HCT116 (cell line): ENCODE results near the gene RHBDD3. TPM values are rescaled to one million over a fixed set of nuclear protein-coding genes. Genes with fewer than 3 reads are reported as not detected.

Experiments
- ATAC-seq: fragments of 200-7000 bp; cut with Tn5 transposase; 2 replicates; pipeline ENCODE4 v1.9.1; 2020; ENCODE audit warnings: mild to moderate bottlenecking, moderate library complexity
- BruUV-seq: library from RNA; stranded (reverse); fragments of 400-500 nt; replicated peaks from 2 replicates; lab custom pipeline; 2021; lab: Mats Ljungman, UMichigan
- CTCF ChIA-PET: fragments of 300-600 bp; sonication (Branson Sonifier 250); formaldehyde crosslinking; loops from one replicate; lab custom pipeline; 2021; ENCODE audit warnings: antibody characterized with exemption; lab: Charles Lee
- POLR2A ChIA-PET: fragments of 300-600, 350-600 bp; sonication (Branson Sonifier 250); formaldehyde crosslinking; loops from one replicate; lab custom pipeline; 2021; ENCODE audit warnings: antibody characterized with exemption; lab: Charles Lee
- RAD21 ChIA-PET, 2 experiments: fragments of 300-600 bp; sonication (Branson Sonifier 250); formaldehyde crosslinking; loops; one replicate each; lab custom pipeline; 2023; ENCODE audit warnings: low total read pairs in 2 of 2; ENCODE audit not compliant: uncharacterized antibody in 2 of 2, unreplicated experiment in 2 of 2, low non-redundant PET in 1 of 2; lab: Charles Lee
- DNase-seq: peaks from one replicate; pipeline ENCODE4 v3.0.0-alpha.2; 2010; ENCODE audit warnings: low read depth, low spot score
- H2AFZ ChIP-seq: fragments of 200-600 bp; shearing (Covaris generic), sonication (generic); 2 replicates; pipeline ENCODE4 v1.6.1; 2017; ENCODE audit warnings: low read depth, mixed run types, mixed read lengths, antibody characterized with exemption, low read length; ENCODE audit not compliant: poor library complexity, severe bottlenecking
- H3K27ac ChIP-seq: 2 replicates; pipeline ENCODE4 v1.5.1; 2012; ENCODE audit warnings: low read depth, low read length
- H3K27me3 ChIP-seq: fragments of 200-600 bp; sonication (generic); 2 replicates; pipeline ENCODE4 v1.6.1; 2016; ENCODE audit warnings: mixed run types, low read length, mixed read lengths; ENCODE audit not compliant: insufficient read depth
- H3K36me3 ChIP-seq, 2 experiments: fragments of 200-500 bp in 1 of 2; fragments of 200-600 bp in 1 of 2; sonication (Bioruptor generic) in 1 of 2; sonication (generic) in 1 of 2; 2 replicates each; pipeline versions ENCODE4 v1.5.1 to v1.6.1; 2014 to 2016; ENCODE audit warnings: low read length in 2 of 2, inconsistent platforms in 1 of 2, mixed read lengths in 1 of 2, mixed run types in 1 of 2; ENCODE audit not compliant: insufficient read depth in 2 of 2, control insufficient read depth in 1 of 2
- H3K4me1 ChIP-seq, 2 experiments: fragments of 200-600 bp in 1 of 2; sonication (generic) in 1 of 2; 2 replicates each; pipeline versions ENCODE4 v1.5.1 to v1.6.1; 2012 to 2017; ENCODE audit warnings: low read length in 2 of 2, inconsistent platforms in 1 of 2, mild to moderate bottlenecking in 1 of 2, mixed read lengths in 1 of 2, mixed run types in 1 of 2, moderate library complexity in 1 of 2; ENCODE audit not compliant: insufficient read depth in 2 of 2, control insufficient read depth in 1 of 2
- H3K4me2 ChIP-seq: fragments of 200-600 bp; sonication (generic); 2 replicates; pipeline ENCODE4 v1.6.1; 2017; ENCODE audit warnings: mixed run types, low read length, mixed read lengths
- H3K4me3 ChIP-seq, 2 experiments: fragments of 200-600 bp in 1 of 2; sonication (generic) in 1 of 2; replicated peaks in 1 of 2; 2 replicates each; pipeline ENCODE4 v1.5.1; 2011 to 2016; ENCODE audit warnings: low read length in 2 of 2, control low read depth in 1 of 2, low read depth in 1 of 2, mild to moderate bottlenecking in 1 of 2, mixed read lengths in 1 of 2, mixed run types in 1 of 2
- H3K79me2 ChIP-seq: fragments of 200-600 bp; sonication (generic); 2 replicates; pipeline ENCODE4 v1.6.1; 2017; ENCODE audit warnings: mild to moderate bottlenecking, mixed run types, low read length, moderate library complexity, mixed read lengths; ENCODE audit not compliant: insufficient read depth
- H3K9ac ChIP-seq: fragments of 200-600 bp; sonication (generic); 2 replicates; pipeline ENCODE4 v1.6.1; 2016; ENCODE audit warnings: low read length, mixed read lengths
- H3K9me2 ChIP-seq: fragments of 200-600 bp; sonication (generic), shearing (Covaris generic); 2 replicates; pipeline ENCODE4 v1.6.1; 2017; ENCODE audit warnings: mixed run types, mild to moderate bottlenecking, moderate library complexity; ENCODE audit not compliant: insufficient read depth
- H3K9me3 ChIP-seq, 2 experiments: fragments of 200-500 bp in 1 of 2; fragments of 200-600 bp in 1 of 2; sonication (Bioruptor generic) in 1 of 2; sonication (generic) in 1 of 2; 2 replicates each; pipeline ENCODE4 v1.6.1; 2014 to 2017; ENCODE audit warnings: low read length in 2 of 2, mixed read lengths in 2 of 2, inconsistent platforms in 1 of 2, low read depth in 1 of 2, mild to moderate bottlenecking in 1 of 2, mixed run types in 1 of 2, moderate library complexity in 1 of 2; ENCODE audit not compliant: control insufficient read depth in 1 of 2, insufficient read depth in 1 of 2
- H4K20me1 ChIP-seq: fragments of 200-600 bp; sonication (generic), shearing (Covaris generic); 2 replicates; pipeline ENCODE4 v1.6.1; 2017; ENCODE audit warnings: mixed run types, mild to moderate bottlenecking, moderate library complexity; ENCODE audit not compliant: insufficient read depth
- CBX3 ChIP-seq: IDR thresholded peaks from 2 replicates; pipeline ENCODE4 v1.6.1; 2012; ENCODE audit warnings: low read depth
- CEBPB ChIP-seq: IDR thresholded peaks from 2 replicates; pipeline ENCODE4 v1.6.1; 2012; ENCODE audit warnings: low read depth
- EGR1 ChIP-seq: IDR thresholded peaks from 2 replicates; pipeline ENCODE4 v1.6.1; 2012; ENCODE audit warnings: low read depth
- ELF1 ChIP-seq: IDR thresholded peaks from 2 replicates; pipeline ENCODE4 v1.6.1; 2012; ENCODE audit warnings: low read depth, borderline replicate concordance
- EZH2 ChIP-seq: fragments of 200-600 bp; sonication (generic); IDR thresholded peaks from 2 replicates; pipeline ENCODE4 v1.6.1; 2017; ENCODE audit warnings: antibody characterized with exemption, mixed run types
- FOSL1 ChIP-seq: IDR thresholded peaks from 2 replicates; pipeline ENCODE4 v1.6.1; 2012; ENCODE audit warnings: low read depth
- JUND ChIP-seq: IDR thresholded peaks from 2 replicates; pipeline ENCODE4 v1.6.1; 2012
- POLR2A ChIP-seq: IDR thresholded peaks from 2 replicates; pipeline ENCODE4 v1.7.0; 2011; ENCODE audit warnings: borderline replicate concordance; ENCODE audit not compliant: insufficient read depth, insufficient read length; ENCODE audit errors: extremely low read depth
- POLR2AphosphoS5 ChIP-seq: IDR thresholded peaks from 2 replicates; pipeline ENCODE4 v1.6.1; 2011; ENCODE audit warnings: mild to moderate bottlenecking, low read depth, low read length, moderate library complexity
- RAD21 ChIP-seq: IDR thresholded peaks from 2 replicates; pipeline ENCODE4 v1.6.1; 2012; ENCODE audit warnings: low read depth, mild to moderate bottlenecking
- SIN3A ChIP-seq: IDR thresholded peaks from 2 replicates; pipeline ENCODE4 v1.6.1; 2012; ENCODE audit warnings: low read depth
- SRF ChIP-seq: IDR thresholded peaks from 2 replicates; pipeline ENCODE4 v1.6.1; 2012; ENCODE audit warnings: low read depth
- TCF7L2 ChIP-seq: IDR thresholded peaks from 2 replicates; pipeline ENCODE4 v1.7.0; 2011; ENCODE audit warnings: borderline replicate concordance, inconsistent platforms; ENCODE audit not compliant: insufficient read depth, insufficient read length; ENCODE audit errors: extremely low read depth
- YY1 ChIP-seq: IDR thresholded peaks from 2 replicates; pipeline ENCODE4 v1.6.1; 2011; ENCODE audit warnings: low read length, low read depth, moderate library complexity, mild to moderate bottlenecking; ENCODE audit not compliant: insufficient replicate concordance; ENCODE audit errors: extremely low read depth
- ZFX ChIP-seq: fragments of 450-650 bp; IDR thresholded peaks from 2 replicates; pipeline ENCODE4 v1.6.1; 2017
- ZNF274 ChIP-seq: fragments of 200-500 bp; sonication (Bioruptor generic); IDR thresholded peaks from 2 replicates; pipeline ENCODE4 v1.6.1; 2014; ENCODE audit warnings: mild to moderate bottlenecking, low read depth, low read length, inconsistent platforms
- intact Hi-C: fragments of 100-400 bp; cut with micrococcal nuclease; formaldehyde crosslinking; loops from 2 replicates; pipeline ENCODE4 v1.10.0; 2022
- total RNA-seq: library from RNA; stranded (reverse); gene quantifications from one replicate; pipeline ENCODE4 v1.2.1, GENCODE V29; 2021; ENCODE audit not compliant: unreplicated experiment
- TF ChIP-seq, protein P1 (sequence below): IDR thresholded peaks from 2 replicates; pipeline ENCODE4 v1.6.1; 2012
- TF ChIP-seq, protein P2 (sequence below): IDR thresholded peaks from 2 replicates; pipeline ENCODE4 v1.6.1; 2011; ENCODE audit warnings: mild to moderate bottlenecking, low read length, moderate library complexity; ENCODE audit not compliant: insufficient replicate concordance; ENCODE audit errors: extremely low read depth
- TF ChIP-seq, protein P3 (sequence below), 3 experiments: fragments of 200-600 bp in 1 of 3; sonication (generic) in 1 of 3; IDR thresholded peaks in 2 of 3; conservative IDR thresholded peaks in 1 of 3; 2 replicates each; pipeline ENCODE4 v1.5.1; 2012 to 2017; ENCODE audit warnings: low read depth in 2 of 3, low read length in 2 of 3, antibody characterized with exemption in 1 of 3, borderline replicate concordance in 1 of 3, control low read depth in 1 of 3, mild to moderate bottlenecking in 1 of 3, mixed read lengths in 1 of 3, mixed run types in 1 of 3, moderate library complexity in 1 of 3; ENCODE audit not compliant: insufficient read depth in 1 of 3

The RHBDD3 gene
- total RNA-seq, 1 experiment from 2014 or later = 30.2 TPM

DNA sequence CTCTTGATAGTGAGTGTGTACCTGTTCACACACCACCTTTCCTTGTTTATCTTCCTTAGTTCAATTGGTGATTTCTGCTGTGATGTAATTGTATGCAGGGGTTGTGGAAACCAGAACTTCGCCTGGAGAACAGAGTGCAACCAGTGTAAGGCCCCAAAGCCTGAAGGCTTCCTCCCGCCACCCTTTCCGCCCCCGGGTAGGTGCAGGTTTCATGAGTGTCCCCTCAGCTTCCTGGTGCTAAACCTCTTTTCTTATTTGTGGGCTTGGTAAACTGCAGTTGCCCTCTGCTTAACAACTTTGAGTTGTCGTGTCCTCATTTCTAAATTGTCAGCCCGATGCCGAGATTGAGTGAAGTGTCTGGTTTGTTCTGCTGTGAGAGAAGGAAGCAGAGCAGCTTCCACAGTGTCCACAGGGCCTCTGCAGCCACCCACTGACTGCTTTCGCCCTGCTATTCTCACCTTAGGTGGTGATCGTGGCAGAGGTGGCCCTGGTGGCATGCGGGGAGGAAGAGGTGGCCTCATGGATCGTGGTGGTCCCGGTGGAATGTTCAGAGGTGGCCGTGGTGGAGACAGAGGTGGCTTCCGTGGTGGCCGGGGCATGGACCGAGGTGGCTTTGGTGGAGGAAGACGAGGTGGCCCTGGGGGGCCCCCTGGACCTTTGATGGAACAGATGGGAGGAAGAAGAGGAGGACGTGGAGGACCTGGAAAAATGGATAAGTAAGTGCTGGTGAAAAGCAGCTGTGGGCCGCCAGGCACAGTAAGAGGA is 31.5 kb upstream of the RHBDD3 start:
- H3K9me3 ChIP-seq = no peaks in the 10 kb centered on the region
- H2AFZ ChIP-seq = no peak overlapping the region
- BruUV-seq = no TSS peak
- intact Hi-C loops = no loop called here
- no peak overlapping the region for H3K9ac ChIP-seq
- peaks cover 17% of the 10 kb centered on the region for H3K79me2 ChIP-seq
- ChIA-PET POLR2A (no interaction called here), CTCF (no interaction called here), RAD21 (no interaction called here)
- H3K36me3 ChIP-seq = peaks cover 46 to 52% of the 10 kb centered on the region in 2 experiments
- H3K27ac ChIP-seq = no peak overlapping the region
- H3K27me3 ChIP-seq = no peaks in the 10 kb centered on the region
- H4K20me1 ChIP-seq = peaks cover 15% of the 10 kb centered on the region; the same call in 1 of the 2 replicates
- H3K4me2 ChIP-seq = no peak overlapping the region
- no peak overlapping the region for H3K4me3 ChIP-seq
- TF ChIP-seq, protein P1, sequence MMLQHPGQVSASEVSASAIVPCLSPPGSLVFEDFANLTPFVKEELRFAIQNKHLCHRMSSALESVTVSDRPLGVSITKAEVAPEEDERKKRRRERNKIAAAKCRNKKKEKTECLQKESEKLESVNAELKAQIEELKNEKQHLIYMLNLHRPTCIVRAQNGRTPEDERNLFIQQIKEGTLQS = no peak
- TF ChIP-seq FOSL1 = no peak
- TF ChIP-seq ZFX = no peak
- TF ChIP-seq ELF1 = no peak
- TF ChIP-seq, protein P2, sequence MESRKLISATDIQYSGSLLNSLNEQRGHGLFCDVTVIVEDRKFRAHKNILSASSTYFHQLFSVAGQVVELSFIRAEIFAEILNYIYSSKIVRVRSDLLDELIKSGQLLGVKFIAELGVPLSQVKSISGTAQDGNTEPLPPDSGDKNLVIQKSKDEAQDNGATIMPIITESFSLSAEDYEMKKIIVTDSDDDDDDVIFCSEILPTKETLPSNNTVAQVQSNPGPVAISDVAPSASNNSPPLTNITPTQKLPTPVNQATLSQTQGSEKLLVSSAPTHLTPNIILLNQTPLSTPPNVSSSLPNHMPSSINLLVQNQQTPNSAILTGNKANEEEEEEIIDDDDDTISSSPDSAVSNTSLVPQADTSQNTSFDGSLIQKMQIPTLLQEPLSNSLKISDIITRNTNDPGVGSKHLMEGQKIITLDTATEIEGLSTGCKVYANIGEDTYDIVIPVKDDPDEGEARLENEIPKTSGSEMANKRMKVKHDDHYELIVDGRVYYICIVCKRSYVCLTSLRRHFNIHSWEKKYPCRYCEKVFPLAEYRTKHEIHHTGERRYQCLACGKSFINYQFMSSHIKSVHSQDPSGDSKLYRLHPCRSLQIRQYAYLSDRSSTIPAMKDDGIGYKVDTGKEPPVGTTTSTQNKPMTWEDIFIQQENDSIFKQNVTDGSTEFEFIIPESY = no peak
- TF ChIP-seq YY1 = no peak
- no peak for TF ChIP-seq ZNF274
- TF ChIP-seq RAD21 = no peak
- no peak for TF ChIP-seq CEBPB
- TF ChIP-seq JUND = no peak
- TF ChIP-seq EGR1 = no peak
- no peak for TF ChIP-seq SIN3A
- TF ChIP-seq POLR2A = no peak
- TF ChIP-seq SRF = no peak
- TF ChIP-seq POLR2AphosphoS5 = no peak
- TF ChIP-seq, protein P3, sequence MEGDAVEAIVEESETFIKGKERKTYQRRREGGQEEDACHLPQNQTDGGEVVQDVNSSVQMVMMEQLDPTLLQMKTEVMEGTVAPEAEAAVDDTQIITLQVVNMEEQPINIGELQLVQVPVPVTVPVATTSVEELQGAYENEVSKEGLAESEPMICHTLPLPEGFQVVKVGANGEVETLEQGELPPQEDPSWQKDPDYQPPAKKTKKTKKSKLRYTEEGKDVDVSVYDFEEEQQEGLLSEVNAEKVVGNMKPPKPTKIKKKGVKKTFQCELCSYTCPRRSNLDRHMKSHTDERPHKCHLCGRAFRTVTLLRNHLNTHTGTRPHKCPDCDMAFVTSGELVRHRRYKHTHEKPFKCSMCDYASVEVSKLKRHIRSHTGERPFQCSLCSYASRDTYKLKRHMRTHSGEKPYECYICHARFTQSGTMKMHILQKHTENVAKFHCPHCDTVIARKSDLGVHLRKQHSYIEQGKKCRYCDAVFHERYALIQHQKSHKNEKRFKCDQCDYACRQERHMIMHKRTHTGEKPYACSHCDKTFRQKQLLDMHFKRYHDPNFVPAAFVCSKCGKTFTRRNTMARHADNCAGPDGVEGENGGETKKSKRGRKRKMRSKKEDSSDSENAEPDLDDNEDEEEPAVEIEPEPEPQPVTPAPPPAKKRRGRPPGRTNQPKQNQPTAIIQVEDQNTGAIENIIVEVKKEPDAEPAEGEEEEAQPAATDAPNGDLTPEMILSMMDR (IDR thresholded peaks at IDR 0.05 in 2 of 3, conservative IDR thresholded peaks at IDR 0.05 in 1 of 3; ENCODE audit: borderline replicate concordance in 1 of 3, insufficient read depth in 1 of 3, low read depth in 2 of 3, low read length in 2 of 3) = no peak
- TF ChIP-seq CBX3 = no peak
- no peak for TF ChIP-seq TCF7L2
- TF ChIP-seq EZH2 = no peak
- peaks cover 7 to 12% of the 10 kb centered on the region in 2 experiments; a peak in 3 of 4 replicates for H3K4me1 ChIP-seq
- H3K9me2 ChIP-seq = no peaks in the 10 kb centered on the region
- DNase-seq (no peak), ATAC-seq (no peak)
